Right renal cortex interstitium (tissue), 3 donors: ENCODE measurements around the gene PPM1D. TPM values are rescaled to one million over a fixed set of nuclear protein-coding genes. Genes with fewer than 3 reads are reported as not detected.
"Not testable (repeated sequence)": the region's sequence is repeated elsewhere in the genome, so short reads cannot be mapped to it uniquely, and the experiment has no call there.

Source experiments
- DNase-seq, 3 donors: peaks; one replicate each; pipeline ENCODE4 v3.0.0-alpha.2; 2013; ENCODE audit warnings: low read depth in 3 of 3, low spot score in 2 of 3
- polyA plus RNA-seq, 3 donors: library from polyadenylated mRNA; unstranded; fragments of 120-200 nt; gene quantifications; one replicate each; pipeline ENCODE4 v1.2.1, GENCODE V29; 2013; ENCODE audit not compliant: insufficient read length in 3 of 3

The PPM1D gene
- polyA plus RNA-seq, 3 donors: 25.2 to 26.0 (median 25.3) TPM

- no peak for DNase-seq
These were observed 64.0 kb downstream of the PPM1D start for GRCh38 chr17:60664022-60664421.

GRCh38 chr17:60665602-60666001 lies 65.6 kb downstream of the PPM1D start:
- DNase-seq: no peak

- DNase-seq: not testable (repeated sequence)
These were observed 68.7 kb downstream of the PPM1D start for GRCh38 chr17:60668741-60669140.

- no peak for DNase-seq
These were observed 71.5 kb downstream of the PPM1D start for GRCh38 chr17:60671482-60671881.

- not testable (repeated sequence) for DNase-seq
These were observed 74.6 kb downstream of the PPM1D start for GRCh38 chr17:60674637-60675036.

- no peak for DNase-seq
These were observed 76.0 kb downstream of the PPM1D start for GRCh38 chr17:60675997-60676396.

GRCh38 chr17:60676758-60677307 lies 76.8 kb downstream of the PPM1D start:
- DNase-seq: no peak

GRCh38 chr17:60677308-60678117 lies 77.5 kb downstream of the PPM1D start, which contains the start of gene BCAS3:
BCAS3 (plus strand) TSS chr17:60677851.
- peak; percentile 97 to 99 (median 97) for DNase-seq

GRCh38 chr17:60678118-60678444 lies 78.1 kb downstream of the PPM1D start:
- DNase-seq: no peak

- DNase-seq: no peak
These were observed 79.3 kb downstream of the PPM1D start for GRCh38 chr17:60679287-60679686.

- no peak for DNase-seq
These were observed 80.8 kb downstream of the PPM1D start for GRCh38 chr17:60680754-60681153.

GRCh38 chr17:60685437-60685836 lies 85.4 kb downstream of the PPM1D start:
- no peak for DNase-seq

- DNase-seq: no peak
These were observed 96.0 kb downstream of the PPM1D start for GRCh38 chr17:60695960-60696359.

GRCh38 chr17:60699090-60699489 lies 99.1 kb downstream of the PPM1D start:
- DNase-seq: no peak

- DNase-seq: no peak
These were observed 104.2 kb downstream of the PPM1D start for GRCh38 chr17:60704170-60704569.

GRCh38 chr17:60712675-60713074 lies 112.7 kb downstream of the PPM1D start:
- DNase-seq: no peak

- DNase-seq: no peak
These were observed 113.6 kb downstream of the PPM1D start for GRCh38 chr17:60713608-60714007.

Other genes starting within 250 kb of the PPM1D start
- 10 to 100 TPM; 44.0 to 45.9 (median 45.6) TPM for gene USP32, start 208.1 kb upstream of the PPM1D start, polyA plus RNA-seq
- gene CHCT1, start 177.7 kb upstream of the PPM1D start, polyA plus RNA-seq: under 1 TPM in 2 of 3 donors, not detected in 1; 0.29 to 0.30 TPM
- gene APPBP2, start 74.0 kb upstream of the PPM1D start, polyA plus RNA-seq: 10 to 100 TPM; 54.2 to 56.3 (median 54.6) TPM
- 10 to 100 TPM; 27.6 to 28.5 (median 27.8) TPM for gene BCAS3, start 77.7 kb downstream of the PPM1D start, polyA plus RNA-seq